HepG2 (cell line): ENCODE data around the gene CCN2. TPM values are rescaled to one million over a fixed set of nuclear protein-coding genes. Genes with fewer than 3 reads are reported as not detected.

Experiments
- ARHGAP35 ChIP-seq: sonication (generic); formaldehyde crosslinking; IDR thresholded peaks from 2 replicates; pipeline ENCODE4 v1.9.0; 2022; ENCODE audit warnings: mild to moderate bottlenecking, inconsistent platforms, moderate library complexity, missing genetic modification reagents, borderline replicate concordance
- BRCA1 ChIP-seq: sonication (generic); formaldehyde crosslinking; IDR thresholded peaks from 2 replicates; pipeline ENCODE4 v1.4.0; 2020; ENCODE audit warnings: missing genetic modification reagents
- CSRNP2 ChIP-seq: sonication (generic); formaldehyde crosslinking; conservative IDR thresholded peaks from 2 replicates; pipeline ENCODE4 v1.8.0; 2022; ENCODE audit warnings: low read depth, missing genetic modification reagents
- ELF3 ChIP-seq: IDR thresholded peaks from 2 replicates; pipeline ENCODE4 v1.6.1; 2016; ENCODE audit warnings: missing genetic modification reagents, missing compliant biosample characterization
- GLI4 ChIP-seq: sonication (generic); formaldehyde crosslinking; IDR thresholded peaks from 2 replicates; pipeline ENCODE4 v1.5.1; 2020; ENCODE audit warnings: missing genetic modification reagents, mild to moderate bottlenecking, moderate library complexity, borderline replicate concordance
- HNF4G ChIP-seq, 2 experiments: sonication (generic) in 1 of 2; formaldehyde crosslinking in 1 of 2; IDR thresholded peaks; 2 replicates each; pipeline versions ENCODE4 v1.4.0 to v1.6.1; 2011 to 2020; ENCODE audit warnings: borderline replicate concordance in 2 of 2, low read depth in 2 of 2, mild to moderate bottlenecking in 2 of 2, low read length in 1 of 2, missing genetic modification reagents in 1 of 2, moderate library complexity in 1 of 2
- KAT8 ChIP-seq: IDR thresholded peaks from 2 replicates; pipeline ENCODE4 v1.6.1; 2016; ENCODE audit warnings: missing genetic modification reagents, missing compliant biosample characterization
- KDM3A ChIP-seq: IDR thresholded peaks from 2 replicates; pipeline ENCODE4 v1.6.1; 2018; ENCODE audit warnings: low read depth, missing compliant biosample characterization
- PLRG1 ChIP-seq: fragments of 450-650 bp; conservative IDR thresholded peaks from 2 replicates; pipeline ENCODE4 v1.6.1; 2016
- SMARCE1 ChIP-seq: fragments of 450-650 bp; IDR thresholded peaks from 2 replicates; pipeline ENCODE4 v1.6.1; 2017; ENCODE audit warnings: borderline replicate concordance
- ZFX ChIP-seq: sonication (generic); formaldehyde crosslinking; IDR thresholded peaks from 2 replicates; pipeline ENCODE4 v1.4.0; 2020; ENCODE audit warnings: mild to moderate bottlenecking, low read depth, missing genetic modification reagents, moderate library complexity
- ZNF101 ChIP-seq: sonication (generic); formaldehyde crosslinking; IDR thresholded peaks from 2 replicates; pipeline ENCODE4 v1.4.0; 2020; ENCODE audit warnings: mild to moderate bottlenecking, low read depth, missing genetic modification reagents, borderline replicate concordance
- ZNF503 ChIP-seq: sonication (generic); formaldehyde crosslinking; IDR thresholded peaks from 2 replicates; pipeline ENCODE4 v1.4.0; 2020; ENCODE audit warnings: missing genetic modification reagents
- ZNF703 ChIP-seq: sonication (generic); formaldehyde crosslinking; IDR thresholded peaks from 2 replicates; pipeline ENCODE4 v1.5.1; 2020; ENCODE audit warnings: missing genetic modification reagents, mild to moderate bottlenecking, moderate library complexity, borderline replicate concordance
- ZNF816 ChIP-seq: sonication (generic); formaldehyde crosslinking; IDR thresholded peaks from 2 replicates; pipeline ENCODE4 v1.8.0; 2022; ENCODE audit warnings: missing genetic modification reagents, mild to moderate bottlenecking, borderline replicate concordance
- polyA plus RNA-seq, 8 experiments: library from polyadenylated mRNA; depleted of rRNA in 3 of 8; stranded (reverse) in 7 of 8; unstranded in 1 of 8; fragments of >200 nt; fragmentation: Illumina TruSeq in 4 of 8; extraction: Trizol in 4 of 8; gene quantifications; 2 replicates each; pipeline versions ENCODE4 v1.2.1 to v1.2.3, GENCODE V29; 2011 to 2016; ENCODE audit warnings: low read depth in 4 of 8, missing spikeins in 1 of 8, mixed read lengths in 1 of 8; ENCODE audit not compliant: insufficient read depth in 1 of 8
- total RNA-seq, 5 experiments: library from RNA; depleted of rRNA; stranded (reverse); fragments of >200 nt; fragmentation: Illumina TruSeq; extraction: Trizol; gene quantifications; 2 replicates each; pipeline ENCODE4 v1.2.3, GENCODE V29; 2016; ENCODE audit warnings: low read depth in 1 of 5
- TF ChIP-seq, protein P1 (sequence below): sonication (generic); formaldehyde crosslinking; IDR thresholded peaks from 2 replicates; pipeline ENCODE4 v1.5.0; 2020; ENCODE audit warnings: mild to moderate bottlenecking, missing genetic modification reagents, borderline replicate concordance
- TF ChIP-seq, protein P2 (sequence below): sonication (generic); formaldehyde crosslinking; IDR thresholded peaks from 2 replicates; pipeline ENCODE4 v1.5.1; 2020; ENCODE audit warnings: missing genetic modification reagents, mild to moderate bottlenecking, borderline replicate concordance

The CCN2 gene
- total and polyA plus RNA-seq, 2 of the 13 experiments (the other 11 are each of a cell fraction or from before 2014, with no cell fraction given), result 34.7 to 316 TPM

DNA sequence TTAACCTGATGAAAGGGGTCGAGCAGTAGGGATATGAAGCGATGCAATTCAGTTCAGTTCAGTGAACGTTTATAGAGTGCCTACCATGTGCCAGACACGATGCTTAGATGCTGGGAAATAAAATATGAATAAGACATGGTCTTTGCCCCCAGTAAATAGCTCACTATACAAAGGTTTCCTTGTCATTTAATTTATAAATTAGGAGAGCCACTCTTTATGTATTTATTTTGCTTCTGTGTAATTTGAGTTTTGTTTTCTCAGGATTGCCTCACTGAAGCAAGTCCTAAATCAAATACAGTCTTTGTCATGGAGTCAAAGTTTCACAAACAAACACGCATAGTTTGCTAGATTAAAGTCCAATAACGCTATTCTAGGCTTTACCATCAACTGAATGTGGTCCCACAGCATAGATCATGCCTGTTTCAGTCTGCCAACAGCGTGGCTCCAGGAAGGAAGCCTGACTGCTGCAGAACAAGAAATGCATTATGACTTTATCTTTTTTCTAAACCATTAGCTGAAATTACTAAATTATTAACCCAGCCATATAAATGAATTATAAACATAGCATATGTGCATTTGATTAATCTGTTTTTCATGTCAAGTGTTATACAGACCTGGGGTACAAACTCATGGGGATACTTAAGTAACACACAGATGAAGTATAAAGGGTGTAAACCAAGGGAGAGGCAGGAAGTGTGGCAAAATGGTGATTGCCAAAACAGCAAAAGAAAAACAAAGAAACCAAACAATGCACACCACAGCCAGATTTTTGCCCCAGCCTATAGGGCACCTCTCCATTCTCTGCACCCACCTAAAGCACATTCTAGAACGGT, 29.8 kb upstream of the CCN2 start (continued):
- TF ChIP-seq, protein P1, sequence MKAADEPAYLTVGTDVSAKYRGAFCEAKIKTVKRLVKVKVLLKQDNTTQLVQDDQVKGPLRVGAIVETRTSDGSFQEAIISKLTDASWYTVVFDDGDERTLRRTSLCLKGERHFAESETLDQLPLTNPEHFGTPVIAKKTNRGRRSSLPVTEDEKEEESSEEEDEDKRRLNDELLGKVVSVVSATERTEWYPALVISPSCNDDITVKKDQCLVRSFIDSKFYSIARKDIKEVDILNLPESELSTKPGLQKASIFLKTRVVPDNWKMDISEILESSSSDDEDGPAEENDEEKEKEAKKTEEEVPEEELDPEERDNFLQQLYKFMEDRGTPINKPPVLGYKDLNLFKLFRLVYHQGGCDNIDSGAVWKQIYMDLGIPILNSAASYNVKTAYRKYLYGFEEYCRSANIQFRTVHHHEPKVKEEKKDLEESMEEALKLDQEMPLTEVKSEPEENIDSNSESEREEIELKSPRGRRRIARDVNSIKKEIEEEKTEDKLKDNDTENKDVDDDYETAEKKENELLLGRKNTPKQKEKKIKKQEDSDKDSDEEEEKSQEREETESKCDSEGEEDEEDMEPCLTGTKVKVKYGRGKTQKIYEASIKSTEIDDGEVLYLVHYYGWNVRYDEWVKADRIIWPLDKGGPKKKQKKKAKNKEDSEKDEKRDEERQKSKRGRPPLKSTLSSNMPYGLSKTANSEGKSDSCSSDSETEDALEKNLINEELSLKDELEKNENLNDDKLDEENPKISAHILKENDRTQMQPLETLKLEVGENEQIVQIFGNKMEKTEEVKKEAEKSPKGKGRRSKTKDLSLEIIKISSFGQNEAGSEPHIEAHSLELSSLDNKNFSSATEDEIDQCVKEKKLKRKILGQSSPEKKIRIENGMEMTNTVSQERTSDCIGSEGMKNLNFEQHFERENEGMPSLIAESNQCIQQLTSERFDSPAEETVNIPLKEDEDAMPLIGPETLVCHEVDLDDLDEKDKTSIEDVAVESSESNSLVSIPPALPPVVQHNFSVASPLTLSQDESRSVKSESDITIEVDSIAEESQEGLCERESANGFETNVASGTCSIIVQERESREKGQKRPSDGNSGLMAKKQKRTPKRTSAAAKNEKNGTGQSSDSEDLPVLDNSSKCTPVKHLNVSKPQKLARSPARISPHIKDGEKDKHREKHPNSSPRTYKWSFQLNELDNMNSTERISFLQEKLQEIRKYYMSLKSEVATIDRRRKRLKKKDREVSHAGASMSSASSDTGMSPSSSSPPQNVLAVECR (CRISPR knock-in tag), result peak; percentile 55; the same call in 1 of the 2 replicates
- peak; percentile 79 for TF ChIP-seq SMARCE1
- TF ChIP-seq ZNF101 (CRISPR knock-in tag), result no peak; the same call in 1 of the 2 replicates
- TF ChIP-seq ZNF503, result peak; percentile 94
- no peak for TF ChIP-seq ARHGAP35
- peak; percentile 88; the same call in 1 of the 2 replicates for TF ChIP-seq ZNF816 (CRISPR knock-in tag)
- TF ChIP-seq, protein P2, sequence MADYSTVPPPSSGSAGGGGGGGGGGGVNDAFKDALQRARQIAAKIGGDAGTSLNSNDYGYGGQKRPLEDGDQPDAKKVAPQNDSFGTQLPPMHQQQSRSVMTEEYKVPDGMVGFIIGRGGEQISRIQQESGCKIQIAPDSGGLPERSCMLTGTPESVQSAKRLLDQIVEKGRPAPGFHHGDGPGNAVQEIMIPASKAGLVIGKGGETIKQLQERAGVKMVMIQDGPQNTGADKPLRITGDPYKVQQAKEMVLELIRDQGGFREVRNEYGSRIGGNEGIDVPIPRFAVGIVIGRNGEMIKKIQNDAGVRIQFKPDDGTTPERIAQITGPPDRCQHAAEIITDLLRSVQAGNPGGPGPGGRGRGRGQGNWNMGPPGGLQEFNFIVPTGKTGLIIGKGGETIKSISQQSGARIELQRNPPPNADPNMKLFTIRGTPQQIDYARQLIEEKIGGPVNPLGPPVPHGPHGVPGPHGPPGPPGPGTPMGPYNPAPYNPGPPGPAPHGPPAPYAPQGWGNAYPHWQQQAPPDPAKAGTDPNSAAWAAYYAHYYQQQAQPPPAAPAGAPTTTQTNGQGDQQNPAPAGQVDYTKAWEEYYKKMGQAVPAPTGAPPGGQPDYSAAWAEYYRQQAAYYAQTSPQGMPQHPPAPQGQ (CRISPR knock-in tag), result peak; percentile 86; the same call in 1 of the 2 replicates
- peak; percentile 90 for TF ChIP-seq KAT8 (CRISPR knock-in tag)
- TF ChIP-seq PLRG1, result no peak
- TF ChIP-seq GLI4 (CRISPR knock-in tag), result 0 out of 2 replicates have a peak, but pooled peaks have one; percentile 56
- peak; percentile 87; the same call in 1 of the 2 replicates for TF ChIP-seq KDM3A (CRISPR knock-in tag)
- TF ChIP-seq HNF4G (IDR thresholded peaks at IDR 0.05; ENCODE audit: borderline replicate concordance, low read depth, low read length), result peak; percentile 98
- peak; percentile 98 for TF ChIP-seq HNF4G (CRISPR knock-in tag; IDR thresholded peaks at IDR 0.05; ENCODE audit: borderline replicate concordance, low read depth)
- TF ChIP-seq CSRNP2 (CRISPR knock-in tag), result no peak
- TF ChIP-seq BRCA1 (CRISPR knock-in tag), result 0 out of 2 replicates have a peak, but pooled peaks have one; percentile 39
- peak; percentile 94 for TF ChIP-seq ELF3 (CRISPR knock-in tag)
- TF ChIP-seq ZNF703 (CRISPR knock-in tag), result 0 out of 2 replicates have a peak, but pooled peaks have one; percentile 93
- TF ChIP-seq ZFX (CRISPR knock-in tag), result peak; percentile 23; the same call in 1 of the 2 replicates
